Loucy (cell line): Measurements from ENCODE around the gene HOXC12.

Source experiments
- H2AFZ ChIP-seq: fragments of 200-600 bp; sonication (generic); 2 replicates; pipeline ENCODE4 v1.6.0; 2016; ENCODE audit warnings: antibody characterized with exemption, mild to moderate bottlenecking, low read length, moderate library complexity
- H3F3A ChIP-seq: fragments of 200-600 bp; 2 replicates; pipeline ENCODE4 v1.6.0; 2016; ENCODE audit warnings: antibody characterized with exemption, low read depth, mild to moderate bottlenecking
- H3K27me3 ChIP-seq: fragments of 200-600 bp; sonication (generic); 2 replicates; pipeline ENCODE4 v1.6.1; 2014; ENCODE audit warnings: low read length, mild to moderate bottlenecking; ENCODE audit not compliant: insufficient read depth, poor library complexity, severe bottlenecking
- H3K36me3 ChIP-seq: fragments of 200-600 bp; sonication (generic); 2 replicates; pipeline ENCODE4 v1.6.1; 2016; ENCODE audit warnings: low read length; ENCODE audit not compliant: insufficient read depth
- H3K4me1 ChIP-seq: fragments of 200-600 bp; sonication (generic); 2 replicates; pipeline ENCODE4 v1.5.1; 2014; ENCODE audit warnings: low read length, mild to moderate bottlenecking; ENCODE audit not compliant: insufficient read depth, poor library complexity, severe bottlenecking
- H3K4me2 ChIP-seq: fragments of 200-600 bp; sonication (generic); 2 replicates; pipeline ENCODE4 v1.6.0; 2014; ENCODE audit warnings: antibody characterized with exemption, low read length, low read depth, mild to moderate bottlenecking; ENCODE audit not compliant: poor library complexity, severe bottlenecking
- H3K4me3 ChIP-seq: fragments of 200-600 bp; sonication (generic); 2 replicates; pipeline ENCODE4 v1.5.1; 2014; ENCODE audit warnings: low read length, mild to moderate bottlenecking, mixed read lengths; ENCODE audit not compliant: poor library complexity, severe bottlenecking
- H3K79me2 ChIP-seq: fragments of 200-600 bp; sonication (generic); 2 replicates; pipeline ENCODE4 v1.6.1; 2014; ENCODE audit warnings: low read length; ENCODE audit not compliant: insufficient read depth
- H3K9ac ChIP-seq: fragments of 200-600 bp; sonication (generic); 2 replicates; pipeline ENCODE4 v1.6.0; 2014; ENCODE audit warnings: mild to moderate bottlenecking, low read depth, low read length, moderate library complexity; ENCODE audit not compliant: poor library complexity, severe bottlenecking
- H3K9me2 ChIP-seq: fragments of 200-600 bp; sonication (generic); replicated peaks from 2 replicates; pipeline ENCODE4 v1.6.1; 2016; ENCODE audit warnings: low read depth, low read length, mixed read lengths
- H3K9me3 ChIP-seq: fragments of 200-600 bp; sonication (generic); 2 replicates; pipeline ENCODE4 v1.6.1; 2014; ENCODE audit warnings: mild to moderate bottlenecking, antibody characterized with exemption, low read length, low read depth; ENCODE audit not compliant: insufficient read depth
- H4K20me1 ChIP-seq: fragments of 200-600 bp; sonication (generic); 2 replicates; pipeline ENCODE4 v1.6.0; 2014; ENCODE audit warnings: antibody characterized with exemption, low read length, mild to moderate bottlenecking; ENCODE audit not compliant: insufficient read depth, poor library complexity, severe bottlenecking
- EZH2phosphoT487 ChIP-seq: fragments of 200-600 bp; IDR thresholded peaks from 2 replicates; pipeline ENCODE4 v1.6.1; 2018; ENCODE audit warnings: antibody characterized with exemption, mild to moderate bottlenecking, moderate library complexity, borderline replicate concordance
- TF ChIP-seq, protein P1 (sequence below): fragments of 200-600 bp; sonication (generic); conservative IDR thresholded peaks from 2 replicates; pipeline ENCODE4 v1.5.1; 2014; ENCODE audit warnings: mild to moderate bottlenecking, antibody characterized with exemption, low read length

The HOXC12 gene

DNA sequence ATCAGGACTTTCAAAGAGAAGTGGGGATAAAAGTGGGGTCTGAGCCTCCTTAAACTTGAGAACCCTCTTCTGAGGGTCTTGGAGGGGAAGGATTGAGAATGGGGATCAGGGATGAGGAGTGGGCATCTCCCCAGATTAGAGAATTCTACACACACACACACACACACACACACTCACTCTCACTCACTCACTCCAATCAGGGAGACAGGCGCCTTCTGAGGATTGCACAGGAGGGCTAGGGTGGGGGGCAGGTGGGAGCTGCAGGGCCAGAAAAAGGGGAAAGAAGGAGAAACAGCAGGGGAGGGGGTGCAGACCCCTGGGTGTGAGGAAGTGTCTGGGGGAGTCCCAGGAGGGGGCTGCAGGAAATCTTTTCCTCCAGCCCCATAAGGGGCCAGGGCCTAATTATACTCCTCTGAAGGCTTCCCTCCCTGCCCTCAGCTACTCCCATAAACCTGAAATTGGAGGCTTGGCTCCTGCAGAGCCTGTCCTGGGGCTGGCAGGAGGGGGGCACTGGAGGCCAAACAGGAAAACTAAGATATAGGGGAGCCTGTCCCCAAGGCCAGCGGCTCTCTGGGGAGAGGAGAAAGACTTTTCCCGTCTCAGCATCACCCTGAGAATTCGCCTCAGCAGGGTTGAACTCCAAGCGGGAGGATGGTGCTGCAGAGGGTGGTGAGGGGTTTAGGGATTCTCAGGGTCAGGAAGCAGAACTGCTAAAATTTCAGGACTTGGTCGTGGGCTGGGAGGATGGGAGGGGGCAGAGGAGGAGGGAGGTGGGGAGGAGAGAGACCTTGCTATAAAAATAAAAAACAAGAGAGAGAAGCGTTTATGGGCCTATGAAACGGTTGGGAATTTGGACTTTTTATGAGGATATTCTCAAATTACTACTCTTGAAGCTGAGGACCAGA, 46.8 kb downstream of the HOXC12 start:
- Histone ChIP-seq H3K4me1 (peaks cover 28% of the 10 kb centered on the region), H3K9me2 (no peaks in the 10 kb centered on the region), H2AFZ (no peak overlapping the region), H3K36me3 (no peaks in the 10 kb centered on the region), H3K4me2 (no peak overlapping the region), H3K27me3 (no peaks in the 10 kb centered on the region), H3F3A (no peaks in the 10 kb centered on the region), H4K20me1 (peaks cover 4% of the 10 kb centered on the region), H3K79me2 (peaks cover 20% of the 10 kb centered on the region), H3K4me3 (no peak overlapping the region), H3K9me3 (no peaks in the 10 kb centered on the region), H3K9ac (no peak overlapping the region)
- TF ChIP-seq EZH2phosphoT487 = no peak
- TF ChIP-seq, protein P1, sequence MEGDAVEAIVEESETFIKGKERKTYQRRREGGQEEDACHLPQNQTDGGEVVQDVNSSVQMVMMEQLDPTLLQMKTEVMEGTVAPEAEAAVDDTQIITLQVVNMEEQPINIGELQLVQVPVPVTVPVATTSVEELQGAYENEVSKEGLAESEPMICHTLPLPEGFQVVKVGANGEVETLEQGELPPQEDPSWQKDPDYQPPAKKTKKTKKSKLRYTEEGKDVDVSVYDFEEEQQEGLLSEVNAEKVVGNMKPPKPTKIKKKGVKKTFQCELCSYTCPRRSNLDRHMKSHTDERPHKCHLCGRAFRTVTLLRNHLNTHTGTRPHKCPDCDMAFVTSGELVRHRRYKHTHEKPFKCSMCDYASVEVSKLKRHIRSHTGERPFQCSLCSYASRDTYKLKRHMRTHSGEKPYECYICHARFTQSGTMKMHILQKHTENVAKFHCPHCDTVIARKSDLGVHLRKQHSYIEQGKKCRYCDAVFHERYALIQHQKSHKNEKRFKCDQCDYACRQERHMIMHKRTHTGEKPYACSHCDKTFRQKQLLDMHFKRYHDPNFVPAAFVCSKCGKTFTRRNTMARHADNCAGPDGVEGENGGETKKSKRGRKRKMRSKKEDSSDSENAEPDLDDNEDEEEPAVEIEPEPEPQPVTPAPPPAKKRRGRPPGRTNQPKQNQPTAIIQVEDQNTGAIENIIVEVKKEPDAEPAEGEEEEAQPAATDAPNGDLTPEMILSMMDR = no peak

- Histone ChIP-seq H3K9ac (no peak overlapping the region), H3K4me3 (no peak overlapping the region), H3K4me1 (peaks cover 19% of the 10 kb centered on the region), H2AFZ (no peak overlapping the region), H3K4me2 (no peak overlapping the region), H3K27me3 (no peaks in the 10 kb centered on the region), H3K9me3 (no peaks in the 10 kb centered on the region), H3F3A (no peaks in the 10 kb centered on the region), H4K20me1 (peaks cover 4% of the 10 kb centered on the region), H3K79me2 (peaks cover 12% of the 10 kb centered on the region; the same call in 1 of the 2 replicates), H3K9me2 (no peaks in the 10 kb centered on the region), H3K36me3 (no peaks in the 10 kb centered on the region)
- TF ChIP-seq, protein P1 = no peak
- TF ChIP-seq EZH2phosphoT487 = no peak
These were observed 47.7 kb downstream of the HOXC12 start for GRCh38 chr12:54002278-54002914.

GRCh38 chr12:54002915-54003389, 48.2 kb downstream of the HOXC12 start:
- Histone ChIP-seq H3K36me3 (no peaks in the 10 kb centered on the region), H3K4me2 (no peak overlapping the region), H3K9me2 (no peaks in the 10 kb centered on the region), H3K79me2 (peaks cover 6% of the 10 kb centered on the region; the same call in 1 of the 2 replicates), H2AFZ (no peak overlapping the region), H3K27me3 (no peaks in the 10 kb centered on the region), H3K9me3 (no peaks in the 10 kb centered on the region), H4K20me1 (peaks cover 4% of the 10 kb centered on the region), H3F3A (no peaks in the 10 kb centered on the region), H3K4me3 (no peak overlapping the region), H3K9ac (no peak overlapping the region), H3K4me1 (peaks cover 14% of the 10 kb centered on the region)
- no peak for TF ChIP-seq EZH2phosphoT487
- TF ChIP-seq, protein P1 = no peak
